ENCODE data around the gene CACNA1D. TPM values are rescaled to one million over a fixed set of nuclear protein-coding genes. Genes with fewer than 3 reads are reported as not detected.

The CACNA1D gene
- total and polyA plus RNA-seq, 2 donors (not counting 3 experiments of a cell fraction or from before 2014, with no cell fraction given), result 0.06 TPM; not detected in 1

DNA sequence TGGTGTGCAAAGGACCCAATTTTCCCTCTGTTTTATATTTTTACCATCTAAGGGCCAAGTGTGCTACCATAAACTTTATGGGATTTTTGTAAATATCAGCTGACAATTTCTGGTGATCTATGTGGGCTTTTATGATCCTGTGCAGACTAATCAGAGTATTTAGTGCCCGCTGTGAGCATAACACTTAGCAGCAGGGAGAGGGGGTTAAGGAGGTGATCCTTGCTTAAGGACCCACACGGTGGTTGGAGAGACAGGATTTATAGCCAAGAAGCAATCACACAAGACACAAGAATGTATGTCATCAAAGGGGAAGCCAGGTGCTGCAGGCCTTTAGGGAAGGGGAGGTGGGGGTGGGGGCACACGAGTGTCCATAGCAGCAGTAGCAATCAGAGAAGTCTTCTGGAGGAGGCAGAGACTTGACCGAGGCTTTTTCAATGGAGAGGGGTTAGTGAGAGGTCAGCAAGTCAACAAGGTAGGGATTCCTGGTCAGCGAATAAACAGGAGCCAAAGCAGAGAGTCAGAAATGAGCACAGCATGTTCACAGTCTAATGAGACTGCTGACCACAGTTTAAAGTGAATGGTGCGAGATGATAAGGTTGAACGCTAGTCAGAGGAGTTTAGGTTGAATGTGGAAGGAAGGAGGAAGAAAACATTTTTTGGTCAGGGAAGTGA, 4.5 kb upstream of the CACNA1D start:
- Histone ChIP-seq H3K79me2 (ENCODE audit: control insufficient read depth, insufficient read depth, low read length) (no peaks in the 10 kb centered on the region), H3K4me1 (ENCODE audit: control insufficient read depth, extremely low read depth, insufficient read depth, low read length) (peaks cover 4% of the 10 kb centered on the region), H3K4me2 (ENCODE audit: insufficient read depth, low read length) (no peak overlapping the region), H4K20me1 (replicated peaks; ENCODE audit: control insufficient read depth, extremely low read depth, insufficient read depth, low read length) (no peaks in the 10 kb centered on the region), H3K36me3 (ENCODE audit: control insufficient read depth in 2 of 2, extremely low read depth in 1 of 2, insufficient read depth in 2 of 2, low read length in 2 of 2) (no peaks in the 10 kb centered on the region), H3K9ac (replicated peaks; ENCODE audit: extremely low read depth, insufficient read depth, low read length) (no peak overlapping the region), H3K4me3 (replicated peaks in 1 of 3; ENCODE audit: insufficient read depth in 1 of 3, low read depth in 1 of 3, low read length in 3 of 3) (no peak overlapping the region), H3K9me3 (replicated peaks; ENCODE audit: control insufficient read depth, insufficient read depth, low read length) (no peaks in the 10 kb centered on the region), H3K27me3 (ENCODE audit: control insufficient read depth in 2 of 2, insufficient read depth in 2 of 2, low read length in 2 of 2) (peaks cover 28 to 39% of the 10 kb centered on the region in 2 experiments), H3K9me1 (replicated peaks; ENCODE audit: control insufficient read depth, extremely low read depth, insufficient read depth, low read length) (no peaks in the 10 kb centered on the region), H2AFZ (ENCODE audit: low read depth, low read length) (no peak overlapping the region), H3K27ac (ENCODE audit: insufficient read depth, low read depth, low read length) (no peak overlapping the region)
- no peak for FAIRE-seq
- dilution Hi-C loops (cut with MboI; ENCODE audit: extremely low pct_ligation_motif_present, low sequenced_read_pairs) (no loop called here), intact Hi-C loops (cut with micrococcal nuclease) (no loop called here)
- POLR2A ChIA-PET, result no interaction called here
- BruUV-seq (replicated peaks), result no TSS peak
- CTCF ChIA-PET, result no interaction called here
- no peak for TF ChIP-seq POLR2A (IDR thresholded peaks at IDR 0.05; ENCODE audit: low read depth, low read length)
- TF ChIP-seq, protein P1, sequence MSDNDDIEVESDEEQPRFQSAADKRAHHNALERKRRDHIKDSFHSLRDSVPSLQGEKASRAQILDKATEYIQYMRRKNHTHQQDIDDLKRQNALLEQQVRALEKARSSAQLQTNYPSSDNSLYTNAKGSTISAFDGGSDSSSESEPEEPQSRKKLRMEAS (IDR thresholded peaks at IDR 0.05; ENCODE audit: insufficient read depth, insufficient read length), result no peak
- no peak for TF ChIP-seq FOS (IDR thresholded peaks at IDR 0.05; ENCODE audit: borderline replicate concordance, insufficient read depth, low read length)
- no peak for TF ChIP-seq EZH2 (IDR thresholded peaks at IDR 0.05; ENCODE audit: borderline replicate concordance, low read depth, low read length, severe bottlenecking)
- TF ChIP-seq, protein P2, sequence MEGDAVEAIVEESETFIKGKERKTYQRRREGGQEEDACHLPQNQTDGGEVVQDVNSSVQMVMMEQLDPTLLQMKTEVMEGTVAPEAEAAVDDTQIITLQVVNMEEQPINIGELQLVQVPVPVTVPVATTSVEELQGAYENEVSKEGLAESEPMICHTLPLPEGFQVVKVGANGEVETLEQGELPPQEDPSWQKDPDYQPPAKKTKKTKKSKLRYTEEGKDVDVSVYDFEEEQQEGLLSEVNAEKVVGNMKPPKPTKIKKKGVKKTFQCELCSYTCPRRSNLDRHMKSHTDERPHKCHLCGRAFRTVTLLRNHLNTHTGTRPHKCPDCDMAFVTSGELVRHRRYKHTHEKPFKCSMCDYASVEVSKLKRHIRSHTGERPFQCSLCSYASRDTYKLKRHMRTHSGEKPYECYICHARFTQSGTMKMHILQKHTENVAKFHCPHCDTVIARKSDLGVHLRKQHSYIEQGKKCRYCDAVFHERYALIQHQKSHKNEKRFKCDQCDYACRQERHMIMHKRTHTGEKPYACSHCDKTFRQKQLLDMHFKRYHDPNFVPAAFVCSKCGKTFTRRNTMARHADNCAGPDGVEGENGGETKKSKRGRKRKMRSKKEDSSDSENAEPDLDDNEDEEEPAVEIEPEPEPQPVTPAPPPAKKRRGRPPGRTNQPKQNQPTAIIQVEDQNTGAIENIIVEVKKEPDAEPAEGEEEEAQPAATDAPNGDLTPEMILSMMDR (IDR thresholded peaks at IDR 0.05; ENCODE audit: extremely low read depth in 1 of 2, insufficient read depth in 1 of 2, low read depth in 1 of 2, low read length in 2 of 2), result no peak
- no peak for TF ChIP-seq JUN (IDR thresholded peaks at IDR 0.05; ENCODE audit: borderline replicate concordance, insufficient read depth, insufficient read length, low read depth)
- TF ChIP-seq GATA2 (IDR thresholded peaks at IDR 0.05; ENCODE audit: insufficient read depth, insufficient read length, low read depth, low read length), result no peak
- no peak for TF ChIP-seq POLR2AphosphoS5 (IDR thresholded peaks at IDR 0.05; ENCODE audit: insufficient read depth, low read depth, low read length)
- TF ChIP-seq MYC (IDR thresholded peaks at IDR 0.05; ENCODE audit: low read depth, low read length), result no peak
- no peak for DNase-seq (ENCODE audit: low read depth, low spot score)
